ENCODE measurements around the gene OCSTAMP. TPM values are rescaled to one million over a fixed set of nuclear protein-coding genes. Genes with fewer than 3 reads are reported as not detected.

OCSTAMP gene
- total RNA-seq, 1 experiment from 2014 or later = not detected

GRCh38 chr20:46564241-46564957 lies 13.9 kb upstream of the OCSTAMP start:
- no peak overlapping the region for H3K4me3 ChIP-seq
- H3K36me3 ChIP-seq = no peaks in the 10 kb centered on the region
- H3K9me3 ChIP-seq (replicated peaks) = no peaks in the 10 kb centered on the region
- DNase-seq = no peak
- H3K4me1 ChIP-seq = peaks cover 14% of the 10 kb centered on the region
- no peaks in the 10 kb centered on the region for H3K27me3 ChIP-seq
- no peak overlapping the region for H3K27ac ChIP-seq

GRCh38 chr20:46563860-46564221 lies 13.4 kb upstream of the OCSTAMP start:
- Histone ChIP-seq H3K36me3 (no peaks in the 10 kb centered on the region), H3K27ac (no peak overlapping the region)

GRCh38 chr20:46563170-46563859 lies 12.9 kb upstream of the OCSTAMP start:
- Histone ChIP-seq H3K9me3 (replicated peaks) (no peaks in the 10 kb centered on the region), H3K4me1 (peaks cover 11% of the 10 kb centered on the region), H3K36me3 (no peaks in the 10 kb centered on the region), H3K27ac (no peak overlapping the region), H3K27me3 (no peaks in the 10 kb centered on the region), H3K4me3 (peak overlapping the region; percentile 46)
- DNase-seq = peak; percentile 58 to 67

More at GRCh38 chr20:46563860-46564221, 13.4 kb upstream of the OCSTAMP start:
- no peaks in the 10 kb centered on the region for H3K9me3 ChIP-seq (replicated peaks)
- peaks cover 15% of the 10 kb centered on the region for H3K4me1 ChIP-seq
- DNase-seq = no peak
- no peak overlapping the region for H3K4me3 ChIP-seq
- no peaks in the 10 kb centered on the region for H3K27me3 ChIP-seq

GRCh38 chr20:46562373-46563169 lies 12.1 kb upstream of the OCSTAMP start:
- no peaks in the 10 kb centered on the region for H3K36me3 ChIP-seq
- no peaks in the 10 kb centered on the region for H3K27me3 ChIP-seq
- H3K4me1 ChIP-seq = peaks cover 11% of the 10 kb centered on the region; the same call in 1 of the 2 replicates
- DNase-seq = peak; percentile 76 to 91
- H3K9me3 ChIP-seq (replicated peaks) = no peaks in the 10 kb centered on the region
- H3K27ac ChIP-seq = no peak overlapping the region
- H3K4me3 ChIP-seq = peak overlapping the region; percentile 46

DNA sequence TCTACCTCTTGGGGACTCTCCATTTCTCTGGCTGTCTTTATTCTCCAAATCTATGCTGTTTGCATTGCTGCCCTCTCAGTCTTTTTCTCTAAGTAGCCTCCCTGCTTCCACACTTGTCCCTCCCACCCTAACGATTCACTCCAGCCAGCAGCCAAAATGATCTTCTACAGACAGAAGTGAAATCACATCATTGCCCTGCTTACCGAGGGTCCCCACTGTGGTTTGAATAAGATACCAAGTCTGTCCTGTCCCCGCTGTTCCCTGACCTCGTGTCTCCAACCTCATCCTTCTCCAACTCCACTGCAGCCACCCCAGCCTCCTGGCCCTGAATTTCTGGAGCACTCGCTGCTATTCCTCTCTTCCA lies 11.5 kb upstream of the OCSTAMP start:
- H3K27ac ChIP-seq = no peak overlapping the region
- peak overlapping the region; percentile 46 for H3K4me3 ChIP-seq
- DNase-seq = no peak
- H3K27me3 ChIP-seq = no peaks in the 10 kb centered on the region
- no peaks in the 10 kb centered on the region for H3K36me3 ChIP-seq
- H3K9me3 ChIP-seq (replicated peaks) = no peaks in the 10 kb centered on the region
- peaks cover 11% of the 10 kb centered on the region; the same call in 1 of the 2 replicates for H3K4me1 ChIP-seq

GRCh38 chr20:46559685-46560440 lies 9.4 kb upstream of the OCSTAMP start:
- Histone ChIP-seq H3K27me3 (0 out of 2 replicates have a peak, but pooled peaks cover 3% of the 10 kb centered on the region), H3K4me1 (peaks cover 11% of the 10 kb centered on the region; the same call in 1 of the 2 replicates), H3K4me3 (no peak overlapping the region), H3K27ac (no peak overlapping the region), H3K9me3 (replicated peaks) (no peaks in the 10 kb centered on the region), H3K36me3 (no peaks in the 10 kb centered on the region)
- no peak for DNase-seq

GRCh38 chr20:46559001-46559400 lies 8.5 kb upstream of the OCSTAMP start:
- no peaks in the 10 kb centered on the region for H3K9me3 ChIP-seq (replicated peaks)
- no peaks in the 10 kb centered on the region for H3K36me3 ChIP-seq
- DNase-seq = no peak
- H3K4me1 ChIP-seq = peaks cover 11% of the 10 kb centered on the region; the same call in 1 of the 2 replicates
- H3K27ac ChIP-seq = no peak overlapping the region
- H3K4me3 ChIP-seq = no peak overlapping the region
- 0 out of 2 replicates have a peak, but pooled peaks cover 3% of the 10 kb centered on the region for H3K27me3 ChIP-seq

GRCh38 chr20:46558511-46558959 lies 8.1 kb upstream of the OCSTAMP start:
- Histone ChIP-seq H3K4me1 (peaks cover 11% of the 10 kb centered on the region; the same call in 1 of the 2 replicates), H3K27me3 (0 out of 2 replicates have a peak, but pooled peaks cover 3% of the 10 kb centered on the region), H3K36me3 (no peaks in the 10 kb centered on the region), H3K27ac (no peak overlapping the region), H3K9me3 (replicated peaks) (no peaks in the 10 kb centered on the region), H3K4me3 (no peak overlapping the region)
- DNase-seq = peak; percentile 64 to 78

- H3K4me1 ChIP-seq = peaks cover 11% of the 10 kb centered on the region; the same call in 1 of the 2 replicates
- no peaks in the 10 kb centered on the region for H3K9me3 ChIP-seq (replicated peaks)
- H3K27ac ChIP-seq = no peak overlapping the region
- no peak for DNase-seq
- no peak overlapping the region for H3K4me3 ChIP-seq
- no peaks in the 10 kb centered on the region for H3K36me3 ChIP-seq
- 0 out of 2 replicates have a peak, but pooled peaks cover 3% of the 10 kb centered on the region for H3K27me3 ChIP-seq
Measured at GRCh38 chr20:46557231-46557956, 6.9 kb upstream of the OCSTAMP start.

DNA sequence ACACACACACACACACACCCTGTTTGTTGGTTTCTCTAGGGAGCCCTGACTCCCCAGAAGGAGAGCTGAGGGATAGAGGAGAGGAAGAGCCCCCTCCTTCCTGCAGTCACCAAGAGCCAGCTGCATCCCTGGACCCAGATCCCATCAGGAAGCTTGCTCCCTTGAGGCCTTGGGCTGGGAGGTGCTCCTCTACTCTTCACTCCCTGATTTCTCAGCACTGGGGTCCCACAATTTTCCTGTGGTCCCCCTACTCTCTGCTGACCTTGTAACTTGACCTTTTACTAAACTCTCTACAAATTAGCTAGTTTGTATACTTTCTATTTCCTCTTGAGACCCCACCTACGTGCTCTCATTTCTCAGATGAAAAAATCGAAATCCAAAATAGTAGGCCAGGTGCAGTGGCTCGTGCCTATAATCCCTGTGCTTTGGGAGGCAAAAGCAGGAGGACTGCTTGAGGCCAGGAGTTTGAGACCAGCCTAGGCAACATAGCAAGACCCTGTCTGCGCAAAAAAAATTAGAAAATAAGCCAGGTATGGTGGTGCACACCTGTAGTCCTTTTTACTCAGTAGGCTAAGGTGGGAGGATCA lies 5.0 kb upstream of the OCSTAMP start:
- DNase-seq = no peak
- Histone ChIP-seq H3K9me3 (replicated peaks) (no peaks in the 10 kb centered on the region), H3K27ac (no peak overlapping the region), H3K4me3 (no peak overlapping the region), H3K27me3 (0 out of 2 replicates have a peak, but pooled peaks cover 3% of the 10 kb centered on the region), H3K4me1 (peaks cover 14% of the 10 kb centered on the region), H3K36me3 (no peaks in the 10 kb centered on the region)

DNA sequence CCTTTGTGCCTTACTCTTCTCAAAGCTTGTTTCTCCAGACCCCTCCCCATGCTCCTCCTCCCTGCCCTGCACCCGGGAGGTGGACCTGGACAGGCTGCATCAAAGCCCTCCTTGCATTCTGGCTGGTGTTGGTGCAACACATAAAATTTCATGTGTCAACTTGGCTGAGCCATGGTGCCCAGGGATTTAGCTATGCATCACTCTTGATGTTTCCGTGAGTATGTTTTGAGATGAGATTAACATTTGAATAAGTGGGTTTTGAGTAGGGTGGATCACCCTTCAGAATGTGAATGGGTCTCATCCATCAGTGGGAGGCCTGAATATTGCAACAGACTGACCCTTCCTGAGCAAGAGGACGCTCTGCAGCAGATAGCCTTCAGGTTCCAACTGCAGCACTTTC lies 4.4 kb upstream of the OCSTAMP start:
- Histone ChIP-seq H3K27me3 (0 out of 2 replicates have a peak, but pooled peaks cover 3% of the 10 kb centered on the region), H3K36me3 (no peaks in the 10 kb centered on the region), H3K4me1 (peaks cover 20% of the 10 kb centered on the region), H3K27ac (no peak overlapping the region), H3K4me3 (no peak overlapping the region), H3K9me3 (replicated peaks) (no peaks in the 10 kb centered on the region)
- no peak for DNase-seq

DNA sequence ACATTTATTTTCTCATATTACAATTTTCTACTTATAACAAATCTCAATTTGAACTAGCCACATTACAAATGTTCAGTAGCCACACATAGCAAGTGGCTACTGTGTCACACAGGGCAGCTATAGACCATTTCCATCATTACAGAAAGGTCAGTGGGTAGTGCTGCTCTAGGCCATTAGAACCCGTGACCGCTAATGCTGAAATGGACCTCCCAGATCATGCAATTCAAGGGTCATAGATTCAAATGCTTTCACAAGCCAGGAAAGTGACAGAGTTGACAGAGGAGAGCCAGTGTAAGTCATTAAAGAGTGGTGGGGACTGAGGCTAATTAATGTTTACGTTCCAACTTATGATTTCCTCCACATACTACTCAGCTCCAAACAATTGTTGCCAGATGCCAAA lies 3.5 kb upstream of the OCSTAMP start:
- Histone ChIP-seq H3K4me3 (no peak overlapping the region), H3K4me1 (peaks cover 13% of the 10 kb centered on the region), H3K27ac (no peak overlapping the region), H3K27me3 (0 out of 2 replicates have a peak, but pooled peaks cover 3% of the 10 kb centered on the region), H3K9me3 (replicated peaks) (no peaks in the 10 kb centered on the region), H3K36me3 (no peaks in the 10 kb centered on the region)
- DNase-seq = no peak
